Skeletal muscle tissue (tissue), 5 donors: ENCODE results near the gene SPTLC1. TPM values are rescaled to one million over a fixed set of nuclear protein-coding genes. Genes with fewer than 3 reads are reported as not detected.

Experiments
- H3K27ac ChIP-seq: one replicate; pipeline ENCODE4 v1.7.0; 2013; ENCODE audit warnings: mild to moderate bottlenecking, low read depth, low read length, inconsistent platforms
- H3K27me3 ChIP-seq, 3 donors: one replicate each; pipeline ENCODE4 v1.7.0; 2013; ENCODE audit warnings: low read length in 3 of 3; ENCODE audit not compliant: control insufficient read depth in 3 of 3, insufficient read depth in 3 of 3
- H3K36me3 ChIP-seq, 3 donors: one replicate each; pipeline ENCODE4 v1.7.0; 2013; ENCODE audit warnings: low read length in 3 of 3; ENCODE audit not compliant: control insufficient read depth in 3 of 3, insufficient read depth in 3 of 3
- H3K4me1 ChIP-seq, 3 donors: one replicate each; pipeline ENCODE4 v1.7.0; 2013; ENCODE audit warnings: low read length in 3 of 3, mild to moderate bottlenecking in 3 of 3; ENCODE audit not compliant: control insufficient read depth in 3 of 3, insufficient read depth in 3 of 3
- H3K4me3 ChIP-seq, 3 donors: one replicate each; pipeline ENCODE4 v1.7.0; 2013; ENCODE audit warnings: low read length in 3 of 3
- H3K9ac ChIP-seq, 3 donors: one replicate each; pipeline ENCODE4 v1.7.0; 2013; ENCODE audit warnings: low read length in 3 of 3, mild to moderate bottlenecking in 3 of 3, moderate library complexity in 2 of 3, low read depth in 1 of 3
- H3K9me3 ChIP-seq, 3 donors: one replicate each; pipeline ENCODE4 v1.7.0; 2013; ENCODE audit warnings: low read length in 3 of 3; ENCODE audit not compliant: control insufficient read depth in 3 of 3
- small RNA-seq: library from RNA; depleted of rRNA; stranded (forward); fragments of <200 nt; gene quantifications from one replicate; pipeline ENCODE3, GENCODE V24; 2014
- total RNA-seq: library from RNA; depleted of rRNA; stranded (reverse); fragments of >200 nt; gene quantifications from one replicate; pipeline ENCODE4 v1.2.3, GENCODE V29; 2014
- donor health status: Osteomylitis.

Gene SPTLC1
- total RNA-seq, 1 donor from 2014 or later, result 73.1 TPM

- H3K27me3 ChIP-seq, result peaks cover 0 to 3% (median 0%) of the 10 kb centered on the region in 3 donors
- H3K4me3 ChIP-seq, result no peak overlapping the region
- no peak overlapping the region for H3K27ac ChIP-seq
- no peaks in the 10 kb centered on the region for H3K4me1 ChIP-seq
- no peak overlapping the region for H3K9ac ChIP-seq
- no peaks in the 10 kb centered on the region for H3K36me3 ChIP-seq
- no peaks in the 10 kb centered on the region for H3K9me3 ChIP-seq
Measured at GRCh38 chr9:92001244-92001643, 114.0 kb downstream of the SPTLC1 start.

GRCh38 chr9:91995000-91995655 lies 120.1 kb downstream of the SPTLC1 start:
- H3K9me3 ChIP-seq, result no peaks in the 10 kb centered on the region
- H3K4me1 ChIP-seq, result peaks cover 0 to 2% (median 0%) of the 10 kb centered on the region in 3 donors
- no peak overlapping the region for H3K27ac ChIP-seq
- H3K27me3 ChIP-seq, result peaks cover 0 to 9% (median 0%) of the 10 kb centered on the region in 3 donors
- no peaks in the 10 kb centered on the region for H3K36me3 ChIP-seq
- no peak overlapping the region for H3K4me3 ChIP-seq
- H3K9ac ChIP-seq, result no peak overlapping the region

GRCh38 chr9:91994422-91994821 lies 120.8 kb downstream of the SPTLC1 start:
- Histone ChIP-seq H3K27ac (no peak overlapping the region), H3K27me3 (peaks cover 0 to 9% (median 0%) of the 10 kb centered on the region in 3 donors), H3K9me3 (no peaks in the 10 kb centered on the region), H3K4me1 (peaks cover 0 to 2% (median 0%) of the 10 kb centered on the region in 3 donors), H3K9ac (no peak overlapping the region), H3K4me3 (no peak overlapping the region), H3K36me3 (no peaks in the 10 kb centered on the region)

- Histone ChIP-seq H3K27ac (peak overlapping the region; percentile 30), H3K4me1 (peaks cover 0 to 2% (median 0%) of the 10 kb centered on the region in 3 donors), H3K4me3 (no peak overlapping the region), H3K9ac (no peak overlapping the region), H3K9me3 (no peaks in the 10 kb centered on the region), H3K36me3 (no peaks in the 10 kb centered on the region), H3K27me3 (peaks cover 0 to 6% (median 0%) of the 10 kb centered on the region in 3 donors)
Measured at GRCh38 chr9:91992461-91993041, 122.7 kb downstream of the SPTLC1 start.

DNA sequence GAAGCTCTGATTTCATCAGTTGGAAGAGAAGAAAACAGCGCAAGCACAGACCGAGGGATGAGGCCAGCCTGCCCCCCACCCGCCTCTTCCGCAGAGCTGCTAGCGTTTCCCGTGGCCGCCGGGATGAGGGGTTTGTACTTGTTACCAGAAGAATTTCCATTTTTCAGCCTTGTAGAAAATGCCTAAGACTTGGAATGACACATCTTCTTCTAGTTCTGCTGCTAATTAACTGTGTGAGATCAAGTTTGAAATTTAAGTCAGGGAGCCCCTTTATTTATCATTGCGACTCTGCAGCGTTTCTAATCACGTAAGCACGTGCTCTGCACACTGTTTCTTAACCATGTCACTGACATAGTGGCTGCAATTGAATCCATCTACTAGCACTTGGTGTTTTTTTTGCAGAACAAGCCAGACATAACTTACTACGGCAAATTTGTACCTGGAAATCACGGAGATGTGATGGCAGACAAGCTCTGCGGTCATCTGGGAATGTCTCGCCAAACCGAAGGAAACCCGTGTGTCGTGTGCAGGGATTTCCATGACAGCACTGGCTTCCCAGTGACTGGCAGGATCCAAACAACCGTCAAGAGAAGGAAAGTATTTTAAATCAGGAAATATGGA lies 123.4 kb downstream of the SPTLC1 start:
- Histone ChIP-seq H3K4me3 (peak overlapping the region in 2 of 3 donors; percentile 31 to 33), H3K4me1 (peaks cover 0 to 2% (median 0%) of the 10 kb centered on the region in 3 donors), H3K9ac (no peak overlapping the region), H3K27me3 (peaks cover 0 to 6% (median 0%) of the 10 kb centered on the region in 3 donors), H3K27ac (peak overlapping the region; percentile 30), H3K36me3 (no peaks in the 10 kb centered on the region), H3K9me3 (no peaks in the 10 kb centered on the region)

GRCh38 chr9:91986248-91986647 lies 129.0 kb downstream of the SPTLC1 start:
- Histone ChIP-seq H3K9ac (no peak overlapping the region), H3K4me3 (no peak overlapping the region), H3K27me3 (peaks cover 0 to 2% (median 0%) of the 10 kb centered on the region in 3 donors), H3K27ac (no peak overlapping the region), H3K9me3 (no peaks in the 10 kb centered on the region), H3K36me3 (no peaks in the 10 kb centered on the region), H3K4me1 (no peaks in the 10 kb centered on the region)

GRCh38 chr9:91985692-91986091 lies 129.5 kb downstream of the SPTLC1 start:
- Histone ChIP-seq H3K9me3 (no peaks in the 10 kb centered on the region), H3K9ac (no peak overlapping the region), H3K36me3 (no peaks in the 10 kb centered on the region), H3K27me3 (peaks cover 0 to 2% (median 0%) of the 10 kb centered on the region in 3 donors), H3K4me3 (no peak overlapping the region), H3K27ac (no peak overlapping the region), H3K4me1 (no peaks in the 10 kb centered on the region)

Small RNA genes within 50 kb of the gene (small RNA-seq; reads per million reads assigned to genes)
- not detected for gene MTATP6P29
- gene MTND4LP7, result not detected

Other genes starting within 250 kb of the SPTLC1 start
- 4.2 TPM for gene ROR2, start 165.2 kb downstream of the SPTLC1 start, total RNA-seq
- 125 TPM for gene IARS1, start 178.3 kb upstream of the SPTLC1 start, total RNA-seq
- gene NOL8, start 209.9 kb upstream of the SPTLC1 start, total RNA-seq, result 15.7 TPM
- gene CENPP, start 210.5 kb upstream of the SPTLC1 start, total RNA-seq, result 15.7 TPM